DND-41 (cell line): Measurements from ENCODE around the gene FARP2.

Experiments used
- ATAC-seq: fragments of 200-7000 bp; cut with Tn5 transposase; 3 replicates; pipeline ENCODE4 v1.9.1; 2021; ENCODE audit warnings: low read depth; ENCODE audit not compliant: insufficient read depth
- DNase-seq: peaks from one replicate; pipeline ENCODE4 v3.0.0-alpha.2; 2020
- H2AFZ ChIP-seq: 2 replicates; pipeline ENCODE4 v1.6.0; 2012; ENCODE audit warnings: low read depth, low read length
- H3K27ac ChIP-seq: 2 replicates; pipeline ENCODE4 v1.5.1; 2012; ENCODE audit warnings: low read length, inconsistent platforms
- H3K27me3 ChIP-seq: fragments of 200-600 bp; sonication (generic); 2 replicates; pipeline ENCODE4 v1.6.0; 2012; ENCODE audit warnings: low read length, mild to moderate bottlenecking, inconsistent platforms; ENCODE audit not compliant: insufficient read depth, poor library complexity
- H3K36me3 ChIP-seq: 2 replicates; pipeline ENCODE4 v1.5.1; 2012; ENCODE audit warnings: low read length, inconsistent platforms; ENCODE audit not compliant: insufficient read depth
- H3K4me1 ChIP-seq: 2 replicates; pipeline ENCODE4 v1.5.1; 2012; ENCODE audit warnings: mild to moderate bottlenecking, low read length; ENCODE audit not compliant: insufficient read depth
- H3K4me2 ChIP-seq: 2 replicates; pipeline ENCODE4 v1.6.0; 2012; ENCODE audit warnings: mild to moderate bottlenecking, moderate library complexity, low read length, inconsistent platforms; ENCODE audit not compliant: insufficient read depth
- H3K4me3 ChIP-seq, 2 experiments: fragments of 200-600 bp in 1 of 2; shearing (Covaris generic) in 1 of 2; 2 replicates each; pipeline ENCODE4 v1.5.1; 2012 to 2016; ENCODE audit warnings: inconsistent platforms in 2 of 2, low read length in 2 of 2, mild to moderate bottlenecking in 2 of 2, low read depth in 1 of 2, moderate library complexity in 1 of 2
- H3K79me2 ChIP-seq: 2 replicates; pipeline ENCODE4 v1.6.0; 2012; ENCODE audit warnings: low read length, inconsistent platforms; ENCODE audit not compliant: insufficient read depth
- H3K9ac ChIP-seq: 2 replicates; pipeline ENCODE4 v1.6.0; 2012; ENCODE audit warnings: low read depth, mild to moderate bottlenecking, inconsistent platforms, low read length, moderate library complexity
- H3K9me3 ChIP-seq: 2 replicates; pipeline ENCODE4 v1.5.1; 2012; ENCODE audit warnings: low read length, moderate library complexity, mild to moderate bottlenecking, inconsistent platforms; ENCODE audit not compliant: insufficient read depth, severe bottlenecking
- H4K20me1 ChIP-seq: 2 replicates; pipeline ENCODE4 v1.6.0; 2012; ENCODE audit warnings: low read length; ENCODE audit not compliant: insufficient read depth
- CTCF ChIP-seq: IDR thresholded peaks from 2 replicates; pipeline ENCODE4 v1.5.1; 2012; ENCODE audit warnings: borderline replicate concordance, low read length, moderate library complexity, mild to moderate bottlenecking; ENCODE audit not compliant: poor library complexity, severe bottlenecking; ENCODE audit errors: extremely low read depth
- EZH2 ChIP-seq: IDR thresholded peaks from 3 replicates; pipeline ENCODE4 v1.6.1; 2012; ENCODE audit warnings: borderline replicate concordance, low read depth, mild to moderate bottlenecking, moderate library complexity, low read length, inconsistent platforms; ENCODE audit not compliant: severe bottlenecking

The FARP2 gene

GRCh38 chr2:241516520-241516965 lies 160.5 kb downstream of the FARP2 start:
- no peak overlapping the region for H3K9ac ChIP-seq
- H2AFZ ChIP-seq = no peak overlapping the region
- H4K20me1 ChIP-seq = no peaks in the 10 kb centered on the region
- no peak for DNase-seq
- H3K27ac ChIP-seq = no peak overlapping the region
- no peaks in the 10 kb centered on the region for H3K4me1 ChIP-seq
- no peak overlapping the region for H3K4me3 ChIP-seq
- no peak overlapping the region for H3K4me2 ChIP-seq
- no peaks in the 10 kb centered on the region for H3K27me3 ChIP-seq
- ATAC-seq = no peak
- no peaks in the 10 kb centered on the region for H3K9me3 ChIP-seq
- no peaks in the 10 kb centered on the region for H3K36me3 ChIP-seq
- TF ChIP-seq EZH2 (no peak), CTCF (no peak)
- no peaks in the 10 kb centered on the region for H3K79me2 ChIP-seq

- Histone ChIP-seq H3K4me2 (no peak overlapping the region), H3K27ac (no peak overlapping the region), H3K36me3 (no peaks in the 10 kb centered on the region), H4K20me1 (no peaks in the 10 kb centered on the region), H3K9ac (no peak overlapping the region), H2AFZ (no peak overlapping the region), H3K4me1 (no peaks in the 10 kb centered on the region), H3K4me3 (no peak overlapping the region), H3K27me3 (no peaks in the 10 kb centered on the region), H3K9me3 (no peaks in the 10 kb centered on the region), H3K79me2 (no peaks in the 10 kb centered on the region)
- ATAC-seq (no peak), DNase-seq (no peak)
- no peak for TF ChIP-seq CTCF
- no peak for TF ChIP-seq EZH2
These were observed 161.2 kb downstream of the FARP2 start for GRCh38 chr2:241517297-241517696.

- ATAC-seq = no peak
- Histone ChIP-seq H2AFZ (no peak overlapping the region), H3K4me1 (no peaks in the 10 kb centered on the region)
These were observed 163.6 kb downstream of the FARP2 start for GRCh38 chr2:241519669-241520068.

More at GRCh38 chr2:241519669-241520068, 163.6 kb downstream of the FARP2 start:
- Histone ChIP-seq H3K4me2 (no peak overlapping the region), H3K4me3 (no peak overlapping the region), H3K79me2 (no peaks in the 10 kb centered on the region), H4K20me1 (no peaks in the 10 kb centered on the region), H3K27ac (no peak overlapping the region), H3K9me3 (no peaks in the 10 kb centered on the region), H3K36me3 (no peaks in the 10 kb centered on the region), H3K27me3 (no peaks in the 10 kb centered on the region), H3K9ac (no peak overlapping the region)
- no peak for DNase-seq
- no peak for TF ChIP-seq EZH2
- TF ChIP-seq CTCF = no peak
